CD4-positive, alpha-beta memory T cell (primary cell): ENCODE data around the gene UNC13C. TPM values are rescaled to one million over a fixed set of nuclear protein-coding genes. Genes with fewer than 3 reads are reported as not detected.

Experiments used
- CTCF ChIA-PET: fragments of 350-600 bp; sonication (Branson Sonifier 250); formaldehyde crosslinking; loops from one replicate; lab custom pipeline; 2021; ENCODE audit warnings: inconsistent platforms; ENCODE audit not compliant: partially characterized antibody; lab: Charles Lee
- POLR2A ChIA-PET: fragments of 350-600 bp; sonication (Branson Sonifier 250); formaldehyde crosslinking; loops from one replicate; lab custom pipeline; 2021; ENCODE audit not compliant: partially characterized antibody; lab: Charles Lee
- DNase-seq, 5 donors: peaks; one replicate each; pipeline versions ENCODE4 v3.0.0 to v3.0.0-alpha.2; 2020 to 2022; ENCODE audit warnings: mixed read lengths in 1 of 5
- H3K27ac ChIP-seq: one replicate; pipeline ENCODE4 v1.7.0; 2013; ENCODE audit warnings: low read depth, low read length
- H3K27me3 ChIP-seq: 2 replicates; pipeline ENCODE4 v1.7.0; 2013; ENCODE audit warnings: mild to moderate bottlenecking, low read length, moderate library complexity; ENCODE audit not compliant: insufficient read depth
- H3K36me3 ChIP-seq: 2 replicates; pipeline ENCODE4 v1.7.0; 2013; ENCODE audit warnings: mild to moderate bottlenecking, low read length, moderate library complexity; ENCODE audit not compliant: insufficient read depth
- H3K4me1 ChIP-seq: 2 replicates; pipeline ENCODE4 v1.7.0; 2013; ENCODE audit warnings: mild to moderate bottlenecking, low read length, moderate library complexity; ENCODE audit not compliant: insufficient read depth
- H3K4me3 ChIP-seq, 2 donors: one replicate each; pipeline ENCODE4 v1.7.0; 2013; ENCODE audit warnings: low read length in 2 of 2, mild to moderate bottlenecking in 1 of 2
- H3K9me3 ChIP-seq, 2 donors: one replicate each; pipeline ENCODE4 v1.7.0; 2013; ENCODE audit warnings: low read length in 2 of 2, control low read depth in 1 of 2; ENCODE audit not compliant: control insufficient read depth in 1 of 2
- H3K27ac Mint-ChIP-seq, 7 donors: one replicate each; pipeline ENCODE4 v1.8.0; 2020 to 2021; ENCODE audit warnings: mixed read lengths in 7 of 7, mild to moderate bottlenecking in 6 of 7, inconsistent platforms in 3 of 7, moderate library complexity in 3 of 7
- H3K27me3 Mint-ChIP-seq, 2 donors: one replicate each; pipeline ENCODE4 v1.8.0; 2020 to 2021; ENCODE audit warnings: mixed read lengths in 2 of 2
- H3K36me3 Mint-ChIP-seq, 2 donors: one replicate each; pipeline ENCODE4 v1.8.0; 2020 to 2021; ENCODE audit warnings: mixed read lengths in 2 of 2, inconsistent platforms in 1 of 2, mild to moderate bottlenecking in 1 of 2
- H3K4me1 Mint-ChIP-seq, 4 donors: one replicate each; pipeline ENCODE4 v1.8.0; 2020 to 2021; ENCODE audit warnings: mixed read lengths in 4 of 4, mild to moderate bottlenecking in 1 of 4
- H3K4me3 Mint-ChIP-seq, 8 donors: one replicate each; pipeline ENCODE4 v1.8.0; 2020 to 2021; ENCODE audit warnings: mixed read lengths in 8 of 8, mild to moderate bottlenecking in 7 of 8, moderate library complexity in 6 of 8, inconsistent platforms in 3 of 8
- H3K9me3 Mint-ChIP-seq, 8 donors: one replicate each; pipeline ENCODE4 v1.8.0; 2020 to 2021; ENCODE audit warnings: mixed read lengths in 8 of 8, mild to moderate bottlenecking in 5 of 8, inconsistent platforms in 3 of 8, moderate library complexity in 1 of 8
- intact Hi-C: fragments of 100-400 bp; cut with micrococcal nuclease; formaldehyde crosslinking; loops from one replicate; pipeline ENCODE4 v1.15.1; 2023
- polyA plus RNA-seq, 2 donors: library from polyadenylated mRNA; unstranded; fragments of 300-500 nt; fragmentation: Illumina TruSeq; gene quantifications; one replicate each; pipeline ENCODE4 v1.2.3, GENCODE V29; 2021
- total RNA-seq, 2 experiments: library from RNA; stranded (reverse); gene quantifications; one replicate each; pipeline ENCODE4 v1.2.3, GENCODE V29; 2021

UNC13C gene
- total and polyA plus RNA-seq, 4 experiments from 2014 or later, result not detected

DNA sequence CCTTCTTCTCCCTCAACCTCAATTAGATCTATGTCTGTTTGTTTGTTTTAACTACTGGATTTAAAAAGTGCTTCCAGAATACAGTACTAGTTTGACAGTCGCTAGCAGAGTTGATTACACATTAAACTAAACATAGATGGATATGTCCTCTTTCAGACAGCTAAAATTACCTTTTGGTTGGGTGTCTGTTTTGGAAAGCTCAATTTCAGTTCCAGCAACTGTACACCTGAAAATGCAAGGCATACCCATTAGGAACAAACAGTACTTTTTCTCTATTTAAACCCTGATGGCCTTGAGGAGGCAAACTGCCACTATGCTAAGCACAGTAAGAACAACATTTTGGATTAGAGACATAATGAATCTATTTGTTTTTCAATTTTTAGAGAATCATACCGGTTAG, 234.4 kb downstream of the UNC13C start:
- intact Hi-C loops, result no loop called here
- Mint-ChIP-seq H3K36me3 (no peaks in the 10 kb centered on the region), H3K27me3 (no peaks in the 10 kb centered on the region), H3K9me3 (peaks cover 0 to 6% (median under 1%) of the 10 kb centered on the region in 8 donors), H3K4me3 (no peak overlapping the region), H3K27ac (no peak overlapping the region), H3K4me1 (no peaks in the 10 kb centered on the region)
- Histone ChIP-seq H3K4me3 (no peak overlapping the region), H3K36me3 (no peaks in the 10 kb centered on the region), H3K27me3 (no peaks in the 10 kb centered on the region), H3K4me1 (no peaks in the 10 kb centered on the region), H3K27ac (no peak overlapping the region), H3K9me3 (no peaks in the 10 kb centered on the region)
- POLR2A ChIA-PET, result no interaction called here
- no peak for DNase-seq
- CTCF ChIA-PET, result no interaction called here

DNA sequence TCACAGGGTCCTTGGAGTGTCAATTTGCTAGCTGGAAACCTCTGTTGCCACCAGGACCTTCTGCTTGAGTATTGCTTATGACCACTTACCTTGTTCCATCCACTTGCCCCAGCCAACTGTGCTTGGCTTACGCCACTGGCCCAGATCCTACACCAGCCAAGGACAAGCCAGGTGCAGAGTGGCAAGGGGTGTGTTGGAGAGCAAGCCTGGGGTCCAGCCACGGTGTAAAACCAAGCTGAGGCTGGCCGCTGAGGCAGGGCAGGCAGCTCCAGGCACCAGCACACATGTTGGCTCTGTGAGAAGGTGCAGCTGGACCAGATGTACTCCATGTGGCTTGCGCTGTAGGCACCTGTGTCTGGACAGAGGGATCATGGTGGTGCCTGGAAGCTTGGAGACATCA, 248.2 kb downstream of the UNC13C start:
- intact Hi-C loops, result no loop called here
- H3K27me3 ChIP-seq, result no peaks in the 10 kb centered on the region
- DNase-seq, result no peak
- no peak overlapping the region for H3K4me3 Mint-ChIP-seq
- no peaks in the 10 kb centered on the region for H3K36me3 Mint-ChIP-seq
- CTCF ChIA-PET, result no interaction called here
- H3K27me3 Mint-ChIP-seq, result no peaks in the 10 kb centered on the region
- no peaks in the 10 kb centered on the region for H3K36me3 ChIP-seq
- no peak overlapping the region for H3K4me3 ChIP-seq
- no peaks in the 10 kb centered on the region for H3K4me1 Mint-ChIP-seq
- no peaks in the 10 kb centered on the region for H3K9me3 ChIP-seq
- no peak overlapping the region for H3K27ac Mint-ChIP-seq
- POLR2A ChIA-PET, result no interaction called here
- H3K27ac ChIP-seq, result no peak overlapping the region
- H3K9me3 Mint-ChIP-seq, result peaks cover 0 to 19% (median 9%) of the 10 kb centered on the region in 8 donors
- no peaks in the 10 kb centered on the region for H3K4me1 ChIP-seq

DNA sequence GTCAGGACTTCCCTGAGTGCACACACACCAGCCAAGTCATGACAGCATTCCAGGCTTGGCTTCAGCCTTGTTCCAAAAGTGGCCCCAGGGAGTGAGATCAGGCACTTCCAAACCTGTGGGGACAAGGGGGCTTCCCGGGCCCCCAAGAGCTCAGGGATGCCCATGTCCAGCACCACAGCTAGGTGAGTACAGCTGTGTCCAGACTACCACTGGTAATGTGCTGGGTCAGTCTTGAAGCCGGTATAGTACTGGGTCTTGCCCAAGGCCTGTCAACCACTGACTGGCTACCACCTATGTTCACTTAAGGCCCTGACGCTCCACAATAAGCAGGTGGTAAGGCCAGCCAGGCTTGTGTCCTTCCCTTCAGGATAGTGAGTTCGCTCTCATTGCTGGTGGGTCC, 249.3 kb downstream of the UNC13C start:
- Mint-ChIP-seq H3K36me3 (no peaks in the 10 kb centered on the region), H3K4me1 (no peaks in the 10 kb centered on the region), H3K27me3 (no peaks in the 10 kb centered on the region), H3K4me3 (no peak overlapping the region), H3K9me3 (peaks cover 0 to 19% (median 8%) of the 10 kb centered on the region in 8 donors), H3K27ac (no peak overlapping the region)
- no peaks in the 10 kb centered on the region for H3K36me3 ChIP-seq
- no peaks in the 10 kb centered on the region for H3K4me1 ChIP-seq
- no peak overlapping the region for H3K4me3 ChIP-seq
- no peak for DNase-seq
- H3K9me3 ChIP-seq, result no peaks in the 10 kb centered on the region
- CTCF ChIA-PET, result no interaction called here
- H3K27ac ChIP-seq, result no peak overlapping the region
- no peaks in the 10 kb centered on the region for H3K27me3 ChIP-seq
- intact Hi-C loops, result no loop called here
- POLR2A ChIA-PET, result no interaction called here

DNA sequence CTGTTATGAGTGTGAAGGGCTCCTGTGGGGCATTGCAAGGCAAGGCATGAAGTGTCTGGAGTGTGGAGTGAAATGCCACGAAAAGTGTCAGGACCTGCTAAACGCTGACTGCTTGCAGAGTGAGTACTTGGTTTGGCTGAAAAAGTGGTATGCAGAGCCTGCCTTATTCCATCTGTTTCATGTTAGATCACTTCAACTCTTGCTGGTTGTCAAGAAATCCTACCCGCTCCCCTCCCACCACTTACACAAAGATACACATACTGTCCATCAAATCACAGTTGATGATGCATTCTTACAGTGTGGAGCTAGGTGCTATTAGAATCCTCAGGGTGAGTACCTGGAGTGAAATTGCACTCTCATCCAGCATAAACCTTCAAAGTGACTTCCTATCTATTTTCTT, 272.1 kb downstream of the UNC13C start:
- no peaks in the 10 kb centered on the region for H3K27me3 ChIP-seq
- H3K4me1 Mint-ChIP-seq, result no peaks in the 10 kb centered on the region
- no peaks in the 10 kb centered on the region for H3K27me3 Mint-ChIP-seq
- H3K27ac ChIP-seq, result no peak overlapping the region
- intact Hi-C loops, result no loop called here
- POLR2A ChIA-PET, result no interaction called here
- no peak overlapping the region for H3K27ac Mint-ChIP-seq
- H3K4me3 ChIP-seq, result no peak overlapping the region
- no peak overlapping the region for H3K4me3 Mint-ChIP-seq
- DNase-seq, result no peak
- CTCF ChIA-PET, result interaction anchor here (0.7 kb wide), 1 partner anchor 73 kb away, joined by 4 read pairs; no protein-coding TSS in a partner anchor
- no peaks in the 10 kb centered on the region for H3K4me1 ChIP-seq
- no peaks in the 10 kb centered on the region for H3K36me3 ChIP-seq
- no peaks in the 10 kb centered on the region for H3K36me3 Mint-ChIP-seq
- H3K9me3 Mint-ChIP-seq, result peaks cover 0 to 3% (median 0%) of the 10 kb centered on the region in 8 donors
- H3K9me3 ChIP-seq, result no peaks in the 10 kb centered on the region

DNA sequence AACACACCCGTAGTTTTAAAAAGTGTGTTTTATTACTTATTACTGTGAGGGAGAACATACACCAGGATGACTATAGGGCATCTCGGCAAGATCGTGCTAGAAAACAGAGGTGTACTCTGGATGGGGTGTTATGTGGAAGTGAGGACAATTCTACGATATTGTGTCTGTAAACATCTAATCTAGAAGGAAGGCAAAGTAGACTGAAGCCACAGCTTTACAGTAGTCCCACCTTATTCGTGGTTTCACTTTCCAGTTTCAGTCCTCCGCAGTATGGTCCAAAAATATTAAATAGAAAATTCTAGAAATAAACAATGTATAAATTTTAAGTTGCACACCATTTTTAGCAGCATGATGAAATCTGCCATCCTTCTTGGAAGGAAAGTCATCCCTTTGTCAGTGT, 277.9 kb downstream of the UNC13C start:
- H3K9me3 ChIP-seq, result no peaks in the 10 kb centered on the region
- Mint-ChIP-seq H3K27ac (no peak overlapping the region), H3K36me3 (no peaks in the 10 kb centered on the region), H3K4me3 (no peak overlapping the region), H3K27me3 (no peaks in the 10 kb centered on the region), H3K4me1 (no peaks in the 10 kb centered on the region), H3K9me3 (peaks cover 0 to 2% (median 0%) of the 10 kb centered on the region in 8 donors)
- no peak overlapping the region for H3K27ac ChIP-seq
- H3K4me3 ChIP-seq, result no peak overlapping the region
- ChIA-PET CTCF (no interaction called here), POLR2A (no interaction called here)
- H3K27me3 ChIP-seq, result no peaks in the 10 kb centered on the region
- H3K36me3 ChIP-seq, result no peaks in the 10 kb centered on the region
- H3K4me1 ChIP-seq, result no peaks in the 10 kb centered on the region
- intact Hi-C loops, result no loop called here
- DNase-seq, result no peak

DNA sequence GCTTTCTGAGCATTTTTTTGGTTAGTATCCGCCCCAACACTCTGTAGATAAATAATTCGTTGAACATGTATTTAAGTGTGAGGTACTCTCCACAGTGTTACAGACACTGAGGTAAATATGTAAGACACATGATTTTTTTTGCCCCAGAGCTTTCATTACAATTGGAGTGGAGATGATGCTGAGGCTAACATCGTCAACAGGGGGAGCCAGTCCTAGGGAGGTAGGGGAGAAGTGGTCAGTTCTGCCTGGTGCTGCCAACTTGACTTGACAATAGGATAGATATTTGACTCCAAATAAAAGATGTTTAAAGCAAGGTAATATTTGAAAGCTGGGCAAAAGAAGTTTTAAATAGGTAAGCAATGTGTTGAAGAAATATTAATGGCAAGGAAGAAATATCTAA, 295.7 kb downstream of the UNC13C start:
- intact Hi-C loops, result no loop called here
- H3K4me1 Mint-ChIP-seq, result no peaks in the 10 kb centered on the region
- no peak overlapping the region for H3K27ac Mint-ChIP-seq

DNA sequence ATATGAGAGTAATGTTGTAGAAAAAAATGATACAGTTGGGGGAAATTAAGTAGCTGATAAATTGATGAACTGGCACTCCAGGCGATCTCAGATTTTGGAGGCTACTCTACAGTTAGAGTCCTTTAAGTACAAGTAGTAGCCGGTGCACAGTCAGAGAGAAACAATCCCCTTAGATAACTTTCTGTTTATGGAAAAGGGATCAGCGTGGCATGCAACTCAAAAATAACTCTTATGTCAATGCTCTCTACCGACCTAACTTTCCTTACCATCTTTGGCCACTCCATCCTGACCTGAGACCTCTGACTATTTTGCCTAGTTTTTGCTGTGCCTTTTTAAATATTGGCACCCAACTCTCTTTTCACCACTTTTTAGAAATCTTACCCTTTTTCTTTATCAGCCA, 299.6 kb downstream of the UNC13C start:
- ChIA-PET CTCF (no interaction called here), POLR2A (no interaction called here)
- H3K4me3 Mint-ChIP-seq, result no peak overlapping the region
- H3K9me3 ChIP-seq, result no peaks in the 10 kb centered on the region
- no peaks in the 10 kb centered on the region for H3K27me3 Mint-ChIP-seq
- H3K4me3 ChIP-seq, result no peak overlapping the region
- no peak overlapping the region for H3K27ac Mint-ChIP-seq
- no peak for DNase-seq
- no peaks in the 10 kb centered on the region for H3K4me1 ChIP-seq
- H3K36me3 Mint-ChIP-seq, result no peaks in the 10 kb centered on the region
- peaks cover 0 to 4% (median 0%) of the 10 kb centered on the region in 8 donors for H3K9me3 Mint-ChIP-seq
- H3K27me3 ChIP-seq, result no peaks in the 10 kb centered on the region
- no peaks in the 10 kb centered on the region for H3K36me3 ChIP-seq
- no peak overlapping the region for H3K27ac ChIP-seq
- no peaks in the 10 kb centered on the region for H3K4me1 Mint-ChIP-seq
- intact Hi-C loops, result no loop called here

More for the DNA sequence above, 295.7 kb downstream of the UNC13C start:
- Mint-ChIP-seq H3K9me3 (peaks cover 0 to 4% (median 0%) of the 10 kb centered on the region in 8 donors), H3K27me3 (no peaks in the 10 kb centered on the region), H3K36me3 (no peaks in the 10 kb centered on the region), H3K4me3 (no peak overlapping the region)
- CTCF ChIA-PET, result no interaction called here
- DNase-seq, result no peak
- POLR2A ChIA-PET, result no interaction called here
- Histone ChIP-seq H3K27ac (no peak overlapping the region), H3K27me3 (no peaks in the 10 kb centered on the region), H3K9me3 (no peaks in the 10 kb centered on the region), H3K4me3 (no peak overlapping the region), H3K4me1 (no peaks in the 10 kb centered on the region), H3K36me3 (no peaks in the 10 kb centered on the region)

DNA sequence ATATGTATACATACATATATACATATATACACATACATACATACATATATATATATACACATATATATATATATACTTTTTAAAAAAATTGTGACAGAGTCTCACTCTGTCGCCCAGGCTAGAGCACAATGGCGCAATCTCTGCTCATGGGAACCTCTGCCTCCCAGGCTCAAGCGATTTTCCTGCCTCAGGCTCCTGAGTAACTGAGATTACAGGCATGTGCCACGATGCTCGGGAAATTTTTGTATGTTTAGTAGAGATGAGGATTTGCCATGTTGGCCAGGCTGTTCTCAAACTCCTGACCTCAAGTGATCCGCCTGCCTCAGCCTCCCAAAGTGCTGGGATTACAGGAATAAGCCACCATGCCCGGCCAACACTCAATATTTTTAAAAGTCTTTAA, 302.5 kb downstream of the UNC13C start:
- DNase-seq, result no peak
- Mint-ChIP-seq H3K27ac (no peak overlapping the region), H3K4me1 (no peaks in the 10 kb centered on the region), H3K36me3 (no peaks in the 10 kb centered on the region), H3K4me3 (no peak overlapping the region), H3K27me3 (no peaks in the 10 kb centered on the region), H3K9me3 (peaks cover 0 to 4% (median 0%) of the 10 kb centered on the region in 8 donors)
- Histone ChIP-seq H3K27ac (no peak overlapping the region), H3K4me1 (no peaks in the 10 kb centered on the region), H3K36me3 (no peaks in the 10 kb centered on the region), H3K4me3 (no peak overlapping the region), H3K9me3 (no peaks in the 10 kb centered on the region), H3K27me3 (no peaks in the 10 kb centered on the region)
- ChIA-PET CTCF (no interaction called here), POLR2A (no interaction called here)
- intact Hi-C loops, result no loop called here
